ENCODE measurements around the gene CHST6. TPM values are rescaled to one million over a fixed set of nuclear protein-coding genes. Genes with fewer than 3 reads are reported as not detected.
"Not testable (repeated sequence)": the region's sequence is repeated elsewhere in the genome, so short reads cannot be mapped to it uniquely, and the experiment has no call there.

The CHST6 gene
- total RNA-seq, 1 experiment from 2014 or later, result 0.04 TPM

- DNase-seq (ENCODE audit: low spot score), result no peak
Measured at GRCh38 chr16:75477680-75478473, 17.4 kb downstream of the CHST6 start.

GRCh38 chr16:75476817-75477216 lies 18.4 kb downstream of the CHST6 start:
- DNase-seq (ENCODE audit: low spot score), result no peak

GRCh38 chr16:75475420-75475847 lies 19.8 kb downstream of the CHST6 start:
- no peak for DNase-seq (ENCODE audit: low spot score)

- DNase-seq (ENCODE audit: low spot score), result no peak
Measured at GRCh38 chr16:75472908-75473877, 22.0 kb downstream of the CHST6 start.

GRCh38 chr16:75471723-75472633 lies 23.3 kb downstream of the CHST6 start:
- peak; percentile 45 for DNase-seq (ENCODE audit: low spot score)

GRCh38 chr16:75466760-75467159 lies 28.5 kb downstream of the CHST6 start:
- DNase-seq (ENCODE audit: low spot score), result no peak

- DNase-seq (ENCODE audit: low spot score), result peak; percentile 98
Measured at GRCh38 chr16:75464122-75464918, 30.9 kb downstream of the CHST6 start, which contains the start of gene TMEM170A. Gene TMEM170A, minus strand, starts transcription at chr16:75464689. Its CDS starts 89 bp downstream, at chr16:75464600.

DNA sequence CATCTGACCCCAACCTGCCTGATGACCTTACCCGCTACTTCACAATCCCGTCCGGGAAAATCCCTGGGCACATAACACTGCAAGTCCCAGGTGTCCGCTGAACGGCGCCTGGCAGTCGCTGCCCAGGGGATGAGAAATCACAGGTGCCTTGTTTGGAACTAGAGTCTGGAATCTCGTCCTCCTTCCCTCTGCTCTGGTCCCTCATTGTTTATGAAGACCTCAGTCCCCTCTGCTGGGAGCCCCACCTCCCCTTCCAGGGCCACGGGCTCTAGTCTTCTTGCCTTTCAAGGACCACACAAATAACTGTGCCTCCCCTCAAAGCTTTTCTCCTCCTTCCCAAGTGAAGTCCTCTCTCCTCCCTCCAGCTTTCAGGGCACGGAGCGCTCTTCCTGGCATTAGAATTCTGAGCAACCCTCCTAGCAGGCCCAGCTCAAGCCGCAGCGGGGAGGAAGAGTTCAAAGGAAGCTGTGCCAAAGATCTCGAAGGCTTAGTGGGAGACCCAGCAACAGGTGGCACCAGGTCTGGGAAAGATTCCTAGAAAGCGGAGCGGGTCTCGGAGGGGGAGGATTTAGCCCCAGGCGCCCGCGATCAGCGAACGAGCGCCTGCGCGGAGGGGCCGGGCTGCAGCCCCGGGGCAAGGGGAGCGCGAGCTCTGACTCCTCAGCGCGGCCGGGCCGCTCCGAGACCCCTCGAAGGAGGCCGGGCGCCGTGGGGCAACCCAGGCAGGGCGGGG lies 31.7 kb downstream of the CHST6 start:
- DNase-seq (ENCODE audit: low spot score), result not testable (repeated sequence)

DNA sequence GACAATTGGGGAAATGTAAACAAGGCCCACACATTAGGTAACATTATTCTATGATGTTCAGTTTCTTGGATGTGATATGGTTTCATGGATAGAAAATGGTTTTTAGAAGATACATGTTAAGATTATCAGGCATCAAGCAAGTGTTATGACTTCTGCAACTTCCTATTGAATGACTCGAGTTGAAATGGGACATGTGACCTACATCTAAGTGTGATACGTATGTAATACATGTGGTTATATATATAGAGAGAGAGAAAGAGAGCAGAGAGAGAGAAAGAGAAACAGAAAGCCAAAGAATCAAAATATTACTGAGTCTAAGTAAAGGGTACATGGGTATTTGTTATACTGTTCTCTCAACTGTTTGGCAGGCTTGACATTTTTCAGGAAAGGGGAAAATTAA lies 32.4 kb downstream of the CHST6 start:
- no peak for DNase-seq (ENCODE audit: low spot score)

- no peak for DNase-seq (ENCODE audit: low spot score)
Measured at GRCh38 chr16:75461575-75461974, 33.7 kb downstream of the CHST6 start.

DNA sequence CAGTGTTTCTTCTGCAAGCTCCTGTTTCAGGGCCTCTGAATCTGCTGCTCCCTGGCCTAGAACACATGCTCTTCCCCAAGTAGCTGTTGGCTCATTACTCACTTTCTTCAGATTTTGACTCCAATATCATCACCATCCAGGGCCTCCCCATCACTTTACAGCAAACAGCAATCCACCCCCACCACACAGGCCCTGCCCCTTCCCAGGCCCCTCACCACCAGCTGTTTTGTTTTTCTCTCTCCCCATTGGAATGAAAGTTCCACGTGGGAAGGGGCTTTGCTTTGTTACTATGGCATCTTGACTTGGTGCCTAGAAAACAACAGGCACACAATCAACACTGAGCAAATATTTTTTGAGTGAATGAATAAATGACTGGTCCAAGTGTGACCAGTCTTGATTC lies 34.8 kb downstream of the CHST6 start:
- no peak for DNase-seq (ENCODE audit: low spot score)

DNA sequence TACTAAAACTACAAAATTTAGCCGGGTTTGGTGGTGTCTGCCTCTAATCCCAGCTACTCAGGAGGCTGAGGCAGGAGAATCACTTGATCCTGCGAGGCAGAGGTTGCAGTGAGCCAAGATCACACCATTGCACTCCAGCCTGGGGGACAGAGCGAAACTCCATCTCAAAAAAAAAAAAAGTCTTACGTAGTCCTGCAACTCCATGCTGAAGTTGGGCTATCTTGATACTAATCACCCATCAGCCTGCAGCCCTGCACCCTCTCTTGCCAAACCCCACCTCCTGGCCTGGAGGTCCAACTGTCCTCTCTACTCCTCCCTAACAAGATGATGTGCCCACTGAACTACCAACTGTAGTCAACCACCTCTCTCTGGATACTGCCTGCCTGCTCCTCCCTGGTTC lies 35.5 kb downstream of the CHST6 start:
- no peak for DNase-seq (ENCODE audit: low spot score)

DNA sequence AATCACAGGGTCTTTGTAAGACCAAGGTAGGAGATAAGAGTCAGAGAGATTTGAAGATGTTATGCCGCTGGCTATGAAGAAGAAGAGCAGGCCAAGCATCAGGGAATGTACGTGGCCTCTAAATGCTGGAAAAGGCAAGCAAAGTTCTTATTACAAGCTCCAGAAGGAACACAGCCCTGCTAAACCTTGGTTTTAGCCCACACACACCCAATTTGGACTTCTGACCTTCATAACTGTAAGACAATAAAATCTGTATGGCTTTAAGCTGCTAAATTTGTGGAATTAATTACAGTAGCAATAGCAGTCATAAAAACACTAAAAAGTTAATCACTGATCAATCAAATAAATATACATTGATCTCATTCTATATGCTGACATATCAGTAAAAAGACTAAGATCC lies 36.8 kb downstream of the CHST6 start:
- no peak for DNase-seq (ENCODE audit: low spot score)

DNA sequence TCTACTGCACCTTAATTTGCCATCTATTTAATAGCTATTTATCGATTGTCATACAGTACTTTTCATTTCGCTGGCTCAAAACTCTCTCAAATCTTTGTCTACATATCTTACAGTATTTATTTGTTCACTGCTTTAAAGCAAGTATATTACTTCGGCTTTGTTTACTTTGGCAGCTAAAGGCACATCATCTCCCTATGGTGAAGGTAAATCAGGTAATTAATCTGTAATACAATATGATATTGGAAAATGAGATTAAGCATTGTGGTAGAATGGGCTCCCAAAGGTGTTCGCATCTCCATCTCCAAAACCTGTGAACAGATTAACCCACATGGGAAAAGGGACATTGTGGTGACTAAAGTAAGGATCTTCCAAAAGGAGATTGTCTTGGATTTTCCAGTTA lies 37.2 kb downstream of the CHST6 start:
- DNase-seq (ENCODE audit: low spot score), result no peak

GRCh38 chr16:75457485-75458021 lies 37.7 kb downstream of the CHST6 start:
- no peak for DNase-seq (ENCODE audit: low spot score)

GRCh38 chr16:75456971-75457370 lies 38.3 kb downstream of the CHST6 start:
- no peak for DNase-seq (ENCODE audit: low spot score)

DNA sequence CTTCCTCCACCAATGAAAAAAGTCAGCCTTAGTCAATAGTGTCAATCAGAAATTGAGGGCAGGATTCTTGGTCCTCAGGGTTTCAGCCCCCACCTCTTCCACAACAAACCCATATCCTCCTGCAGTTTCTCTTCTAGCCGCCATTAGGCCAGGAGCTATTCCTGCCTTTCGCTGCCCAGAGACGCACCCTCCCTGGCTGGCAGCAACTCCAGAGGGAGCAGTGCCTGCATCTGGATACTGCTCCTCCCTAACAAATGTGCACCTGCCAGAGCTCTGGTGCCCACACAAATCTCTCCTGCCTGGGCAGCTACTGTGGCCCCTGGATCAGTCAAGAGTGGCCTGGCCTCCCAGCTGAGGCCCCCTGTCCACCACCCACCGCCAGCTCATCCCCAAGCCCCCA lies 38.8 kb downstream of the CHST6 start:
- not testable (repeated sequence) for DNase-seq (ENCODE audit: low spot score)

DNA sequence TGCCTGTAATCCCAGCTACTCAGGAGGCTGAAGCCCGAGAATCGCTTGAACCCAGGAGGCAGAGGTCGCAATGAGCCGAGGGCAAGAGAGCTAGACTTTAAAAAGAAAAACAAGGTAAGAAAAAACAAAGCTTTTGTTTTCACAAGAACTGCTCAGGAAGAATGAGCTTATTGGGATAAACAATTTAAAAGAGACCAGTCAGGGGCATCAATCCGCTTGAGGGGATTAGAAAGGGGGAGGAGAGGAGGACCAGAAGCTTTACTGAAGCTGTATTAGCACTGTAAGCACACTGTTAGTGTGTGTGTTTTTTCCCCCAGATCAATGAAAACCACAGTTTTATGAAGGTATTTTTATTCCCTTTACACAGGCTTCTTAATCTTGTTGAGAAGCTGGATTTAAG lies 39.6 kb downstream of the CHST6 start:
- no peak for DNase-seq (ENCODE audit: low spot score)

DNA sequence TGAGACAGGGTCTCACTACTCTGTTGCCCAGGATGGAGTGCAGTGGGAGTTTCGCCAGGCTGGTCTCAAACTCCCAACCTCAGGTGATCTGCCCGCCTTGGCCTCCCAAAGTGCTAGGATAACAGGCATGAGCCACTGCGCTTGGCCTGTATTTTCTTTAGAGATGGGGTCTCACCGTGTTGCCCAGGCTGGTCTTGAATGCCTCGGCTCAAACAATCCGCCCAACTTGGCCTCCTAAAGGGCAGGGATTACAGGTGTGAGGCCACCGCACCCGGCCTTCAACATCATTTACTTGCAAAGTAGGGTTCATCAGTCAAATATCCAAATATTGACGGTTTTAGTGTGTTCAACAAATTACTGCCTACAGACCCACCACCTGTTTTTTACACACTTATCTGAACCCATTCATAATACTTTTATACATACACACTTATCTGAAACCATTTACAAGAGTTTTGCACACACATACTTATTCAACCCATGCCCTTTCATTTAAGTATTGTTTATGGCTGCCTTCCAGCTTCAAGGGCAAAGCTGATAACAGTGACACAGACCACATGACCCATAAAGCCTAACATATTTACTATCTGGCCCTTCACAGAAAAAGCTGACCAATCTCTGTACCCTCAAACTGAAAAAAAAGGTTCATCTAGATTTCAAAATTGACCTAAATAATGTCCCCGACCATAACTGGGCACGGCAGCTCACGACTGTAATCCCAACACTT lies 42.6 kb downstream of the CHST6 start:
- no peak for DNase-seq (ENCODE audit: low spot score)
